Fibroblast of lung (primary cell): Measurements from ENCODE around the gene GTF2F2. TPM values are rescaled to one million over a fixed set of nuclear protein-coding genes. Genes with fewer than 3 reads are reported as not detected.
"Not testable (repeated sequence)": the region's sequence is repeated elsewhere in the genome, so short reads cannot be mapped to it uniquely, and the experiment has no call there.

Experiments
- DNase-seq, 2 donors: peaks; one replicate each; pipeline versions ENCODE4 v3.0.0 to v3.0.0-alpha.2; 2010; ENCODE audit warnings: low read depth in 2 of 2
- H2AFZ ChIP-seq: 2 replicates; pipeline ENCODE4 v1.5.1; 2012; ENCODE audit warnings: low read length, control low read depth, inconsistent platforms
- H3K27ac ChIP-seq: 2 replicates; pipeline ENCODE4 v1.5.1; 2011; ENCODE audit warnings: low read length, control low read depth; ENCODE audit not compliant: insufficient read depth
- H3K27me3 ChIP-seq: 2 replicates; pipeline ENCODE4 v1.5.1; 2011; ENCODE audit warnings: mild to moderate bottlenecking, low read length; ENCODE audit not compliant: control insufficient read depth, insufficient read depth
- H3K36me3 ChIP-seq: 2 replicates; pipeline ENCODE4 v1.5.1; 2011; ENCODE audit warnings: low read length; ENCODE audit not compliant: control insufficient read depth, insufficient read depth
- H3K4me1 ChIP-seq: 2 replicates; pipeline ENCODE4 v1.5.1; 2011; ENCODE audit warnings: low read length; ENCODE audit not compliant: control insufficient read depth, insufficient read depth; ENCODE audit errors: extremely low read depth
- H3K4me2 ChIP-seq: 2 replicates; pipeline ENCODE4 v1.5.1; 2011; ENCODE audit warnings: low read length, control low read depth; ENCODE audit not compliant: insufficient read depth; ENCODE audit errors: extremely low read depth
- H3K4me3 ChIP-seq, 4 experiments: fragments of 200-600 bp in 1 of 4; sonication (generic) in 1 of 4; replicated peaks in 1 of 4; 2 replicates each; pipeline ENCODE4 v1.5.1; 2011 to 2016; ENCODE audit warnings: low read length in 4 of 4, low read depth in 3 of 4, mild to moderate bottlenecking in 3 of 4, control low read depth in 2 of 4, inconsistent platforms in 1 of 4, mixed read lengths in 1 of 4; ENCODE audit not compliant: insufficient read depth in 1 of 4; ENCODE audit errors: control extremely low read depth in 1 of 4
- H3K79me2 ChIP-seq: 2 replicates; pipeline ENCODE4 v1.5.1; 2012; ENCODE audit warnings: mild to moderate bottlenecking, low read length, inconsistent platforms; ENCODE audit not compliant: control insufficient read depth, insufficient read depth
- H3K9ac ChIP-seq: 2 replicates; pipeline ENCODE4 v1.5.1; 2011; ENCODE audit warnings: mild to moderate bottlenecking, low read length, control low read depth; ENCODE audit not compliant: insufficient read depth
- H3K9me3 ChIP-seq: 2 replicates; pipeline ENCODE4 v1.5.1; 2012; ENCODE audit warnings: low read depth, low read length; ENCODE audit not compliant: control insufficient read depth, insufficient read depth
- H4K20me1 ChIP-seq: 2 replicates; pipeline ENCODE4 v1.5.1; 2011; ENCODE audit warnings: low read length; ENCODE audit not compliant: control insufficient read depth, insufficient read depth; ENCODE audit errors: extremely low read depth
- EZH2 ChIP-seq: IDR thresholded peaks from 2 replicates; pipeline ENCODE4 v1.5.1; 2012; ENCODE audit warnings: low read length, control low read depth, mild to moderate bottlenecking; ENCODE audit errors: missing control alignments
- polyA plus RNA-seq, 2 donors: library from polyadenylated mRNA; depleted of rRNA in 1 of 2; stranded (reverse) in 1 of 2; unstranded in 1 of 2; fragments of >200 nt; gene quantifications; 2 replicates each; pipeline ENCODE4 v1.2.1, GENCODE V29; 2011 to 2012; ENCODE audit warnings: missing spikeins in 1 of 2
- total RNA-seq: library from RNA; depleted of rRNA; stranded (reverse); fragments of >200 nt; gene quantifications from 2 replicates; pipeline ENCODE4 v1.2.1, GENCODE V29; 2014
- TF ChIP-seq, protein P1 (sequence below), 2 donors: IDR thresholded peaks in 1 of 2; conservative IDR thresholded peaks in 1 of 2; 1 replicate in 1 of 2; 2 replicates in 1 of 2; pipeline ENCODE4 v1.5.1; 2011 to 2012; ENCODE audit warnings: low read length in 2 of 2, control low read depth in 1 of 2, inconsistent platforms in 1 of 2, low read depth in 1 of 2, mild to moderate bottlenecking in 1 of 2

The GTF2F2 gene
- total and polyA plus RNA-seq, 2 donors (not counting 1 experiment from before 2014, with no cell fraction given) = 23.4 to 31.7 TPM

DNA sequence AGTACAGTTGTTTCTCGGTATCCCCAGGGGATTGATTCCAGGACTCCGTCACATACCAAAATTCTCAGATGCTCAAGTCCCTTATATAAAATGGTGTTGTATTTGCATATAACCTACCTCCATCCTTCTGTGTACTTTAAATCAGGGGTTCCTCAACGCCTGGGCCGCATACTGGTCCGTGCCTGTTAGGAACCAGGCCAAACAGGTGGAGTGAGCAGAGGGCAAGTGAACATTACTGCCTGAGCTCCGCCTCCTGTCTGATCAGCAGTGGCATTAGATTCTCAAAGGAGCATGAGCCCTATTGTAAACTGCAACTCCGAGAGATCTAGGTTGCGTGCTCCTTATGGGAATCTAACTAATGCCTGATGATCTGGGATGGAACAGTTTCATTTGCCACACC, 122.8 kb downstream of the GTF2F2 start:
- H3K4me1 ChIP-seq = no peaks in the 10 kb centered on the region
- no peaks in the 10 kb centered on the region for H3K36me3 ChIP-seq
- H2AFZ ChIP-seq = no peak overlapping the region
- H3K27me3 ChIP-seq = no peaks in the 10 kb centered on the region
- TF ChIP-seq, protein P1, sequence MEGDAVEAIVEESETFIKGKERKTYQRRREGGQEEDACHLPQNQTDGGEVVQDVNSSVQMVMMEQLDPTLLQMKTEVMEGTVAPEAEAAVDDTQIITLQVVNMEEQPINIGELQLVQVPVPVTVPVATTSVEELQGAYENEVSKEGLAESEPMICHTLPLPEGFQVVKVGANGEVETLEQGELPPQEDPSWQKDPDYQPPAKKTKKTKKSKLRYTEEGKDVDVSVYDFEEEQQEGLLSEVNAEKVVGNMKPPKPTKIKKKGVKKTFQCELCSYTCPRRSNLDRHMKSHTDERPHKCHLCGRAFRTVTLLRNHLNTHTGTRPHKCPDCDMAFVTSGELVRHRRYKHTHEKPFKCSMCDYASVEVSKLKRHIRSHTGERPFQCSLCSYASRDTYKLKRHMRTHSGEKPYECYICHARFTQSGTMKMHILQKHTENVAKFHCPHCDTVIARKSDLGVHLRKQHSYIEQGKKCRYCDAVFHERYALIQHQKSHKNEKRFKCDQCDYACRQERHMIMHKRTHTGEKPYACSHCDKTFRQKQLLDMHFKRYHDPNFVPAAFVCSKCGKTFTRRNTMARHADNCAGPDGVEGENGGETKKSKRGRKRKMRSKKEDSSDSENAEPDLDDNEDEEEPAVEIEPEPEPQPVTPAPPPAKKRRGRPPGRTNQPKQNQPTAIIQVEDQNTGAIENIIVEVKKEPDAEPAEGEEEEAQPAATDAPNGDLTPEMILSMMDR (conservative IDR thresholded peaks at IDR 0.05 in 1 of 2, IDR thresholded peaks at IDR 0.05 in 1 of 2; ENCODE audit: low read depth in 1 of 2, low read length in 2 of 2) = no peak
- TF ChIP-seq EZH2 = no peak
- H3K4me3 ChIP-seq = no peak overlapping the region
- H3K4me2 ChIP-seq = no peak overlapping the region
- H4K20me1 ChIP-seq = no peaks in the 10 kb centered on the region
- H3K79me2 ChIP-seq = no peaks in the 10 kb centered on the region
- DNase-seq = no peak
- H3K9ac ChIP-seq = no peak overlapping the region
- no peaks in the 10 kb centered on the region for H3K9me3 ChIP-seq
- no peak overlapping the region for H3K27ac ChIP-seq

DNA sequence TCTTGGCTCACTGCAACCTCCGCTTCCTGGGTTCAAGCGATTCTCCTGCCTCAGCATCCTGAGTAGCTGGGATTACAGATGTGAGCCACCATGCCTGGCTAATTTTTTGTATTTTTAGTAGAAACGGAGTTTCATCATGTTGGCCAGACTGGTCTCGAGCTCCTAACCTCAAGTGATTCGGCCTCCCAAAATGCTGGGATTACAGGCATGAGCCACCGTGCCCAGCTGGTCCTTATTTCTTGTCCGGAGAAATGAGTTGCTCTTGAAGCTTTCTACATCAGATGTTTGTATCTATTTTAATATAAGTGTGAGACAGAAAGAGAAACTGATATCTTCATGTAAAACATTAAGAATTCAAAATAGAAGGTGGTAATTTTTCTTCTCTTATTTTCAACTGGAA, 124.4 kb downstream of the GTF2F2 start:
- H3K4me1 ChIP-seq, H2AFZ ChIP-seq, DNase-seq, H4K20me1 ChIP-seq, H3K4me2 ChIP-seq, H3K9me3 ChIP-seq, H3K36me3 ChIP-seq, H3K9ac ChIP-seq, H3K4me3 ChIP-seq, H3K79me2 ChIP-seq, H3K27ac ChIP-seq, H3K27me3 ChIP-seq: not testable (repeated sequence)

DNA sequence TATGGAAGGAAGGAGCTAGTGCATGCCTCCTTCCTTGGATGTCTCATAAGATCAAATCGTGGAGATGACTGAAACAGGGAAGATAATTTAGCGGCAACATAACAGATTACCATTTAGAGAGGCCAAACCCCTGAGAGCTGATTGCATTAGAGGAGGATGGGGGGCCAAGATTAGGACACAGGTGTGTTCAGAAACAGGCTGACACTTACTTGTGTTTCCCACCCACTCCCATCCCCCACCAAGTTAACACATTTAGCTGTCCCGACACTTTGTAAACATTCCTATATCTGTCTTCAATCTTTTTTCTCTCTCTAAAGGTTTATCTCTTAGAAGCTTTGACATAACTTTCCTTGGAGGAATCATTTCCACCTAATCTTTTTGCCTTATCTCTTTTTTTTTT, 129.4 kb downstream of the GTF2F2 start:
- Histone ChIP-seq H3K4me2 (no peak overlapping the region), H3K4me3 (no peak overlapping the region), H4K20me1 (no peaks in the 10 kb centered on the region), H3K4me1 (no peaks in the 10 kb centered on the region), H2AFZ (no peak overlapping the region), H3K27ac (no peak overlapping the region), H3K9me3 (no peaks in the 10 kb centered on the region), H3K27me3 (no peaks in the 10 kb centered on the region), H3K79me2 (no peaks in the 10 kb centered on the region), H3K9ac (no peak overlapping the region), H3K36me3 (no peaks in the 10 kb centered on the region)
- no peak for TF ChIP-seq EZH2
- TF ChIP-seq, protein P1 (conservative IDR thresholded peaks at IDR 0.05 in 1 of 2, IDR thresholded peaks at IDR 0.05 in 1 of 2; ENCODE audit: low read depth in 1 of 2, low read length in 2 of 2) = no peak
- no peak for DNase-seq
